HEK293T (cell line): ENCODE results near the gene ADCY3.

Experiments
- ARNT ChIP-seq: fragments of 450-650 bp; IDR thresholded peaks from 2 replicates; pipeline ENCODE4 v1.6.1; 2017; ENCODE audit warnings: mild to moderate bottlenecking
- ELF4 ChIP-seq: fragments of 450-650 bp; IDR thresholded peaks from 2 replicates; pipeline ENCODE4 v1.6.1; 2017; ENCODE audit warnings: antibody characterized with exemption
- FOXA1 ChIP-seq: fragments of 450-650 bp; IDR thresholded peaks from 2 replicates; pipeline ENCODE4 v1.6.1; 2016; ENCODE audit warnings: mild to moderate bottlenecking
- FOXK2 ChIP-seq: fragments of 450-650 bp; IDR thresholded peaks from 2 replicates; pipeline ENCODE4 v1.6.1; 2016; ENCODE audit warnings: mild to moderate bottlenecking
- FOXM1 ChIP-seq: fragments of 450-650 bp; IDR thresholded peaks from 2 replicates; pipeline ENCODE4 v1.6.1; 2017; ENCODE audit warnings: mild to moderate bottlenecking, borderline replicate concordance
- L3MBTL2 ChIP-seq: fragments of 450-650 bp; conservative IDR thresholded peaks from 2 replicates; pipeline ENCODE4 v1.6.1; 2016; ENCODE audit warnings: mild to moderate bottlenecking
- SP1 ChIP-seq: fragments of 450-650 bp; IDR thresholded peaks from 2 replicates; pipeline ENCODE4 v1.6.1; 2017
- SUZ12 ChIP-seq: fragments of 450-650 bp; IDR thresholded peaks from 2 replicates; pipeline ENCODE4 v1.6.1; 2016; ENCODE audit warnings: mild to moderate bottlenecking
- ZNF384 ChIP-seq: fragments of 450-650 bp; IDR thresholded peaks from 2 replicates; pipeline ENCODE4 v1.6.1; 2016

DNA sequence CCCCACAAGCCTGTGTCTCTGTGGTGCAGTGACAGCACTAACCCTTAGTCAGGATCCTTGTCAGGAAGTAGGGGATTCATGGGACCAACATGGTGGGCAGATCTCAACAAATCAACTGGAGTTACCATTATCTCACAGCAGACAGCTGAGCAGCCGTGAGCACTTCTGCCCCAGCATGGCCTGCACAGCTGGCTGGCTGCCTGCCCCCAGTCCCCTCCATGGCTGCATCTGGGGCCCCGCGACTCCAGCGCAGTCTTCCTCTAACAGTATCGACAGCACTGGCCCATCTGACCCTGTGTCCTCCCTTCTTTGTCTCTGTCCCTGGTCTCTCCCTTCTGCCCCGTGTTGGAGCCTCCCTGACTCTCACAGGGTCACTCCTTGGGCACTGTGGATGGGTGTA, 4.7 kb upstream of the ADCY3 start:
- TF ChIP-seq ELF4 (no peak), SUZ12 (no peak), SP1 (no peak), ZNF384 (no peak), FOXM1 (no peak), FOXK2 (no peak), L3MBTL2 (no peak), ARNT (no peak), FOXA1 (no peak)
